HG03135 (cell line): Measurements from ENCODE around the gene TGFBR1.

Experiments used
- ATAC-seq: cut with Tn5 transposase; IDR thresholded peaks from one replicate; pipeline ENCODE4 v1.9.1; 2021; ENCODE audit warnings: mild to moderate bottlenecking, moderate library complexity; ENCODE audit not compliant: unreplicated experiment

The TGFBR1 gene

GRCh38 chr9:99166149-99166548, 61.2 kb downstream of the TGFBR1 start:
- no peak for ATAC-seq

- no peak for ATAC-seq
These were observed 62.2 kb downstream of the TGFBR1 start for GRCh38 chr9:99167119-99167518.

GRCh38 chr9:99167694-99168093, 62.8 kb downstream of the TGFBR1 start:
- no peak for ATAC-seq

GRCh38 chr9:99169086-99169485, 64.2 kb downstream of the TGFBR1 start:
- ATAC-seq: no peak

GRCh38 chr9:99169982-99170761, 65.3 kb downstream of the TGFBR1 start:
- ATAC-seq: no peak

- no peak for ATAC-seq
These were observed 66.6 kb downstream of the TGFBR1 start for GRCh38 chr9:99171225-99172123.

- no peak for ATAC-seq
These were observed 67.5 kb downstream of the TGFBR1 start for GRCh38 chr9:99172124-99173091.

- no peak for ATAC-seq
These were observed 68.9 kb downstream of the TGFBR1 start for GRCh38 chr9:99173570-99174504.

GRCh38 chr9:99176527-99177013, 71.7 kb downstream of the TGFBR1 start:
- no peak for ATAC-seq

- ATAC-seq: no peak
These were observed 72.9 kb downstream of the TGFBR1 start for GRCh38 chr9:99177576-99178366.

- no peak for ATAC-seq
These were observed 74.3 kb downstream of the TGFBR1 start for GRCh38 chr9:99178912-99179872.

- ATAC-seq: no peak
These were observed 75.3 kb downstream of the TGFBR1 start for GRCh38 chr9:99180199-99180598.

- ATAC-seq: no peak
These were observed 75.7 kb downstream of the TGFBR1 start for GRCh38 chr9:99180662-99181061.

- ATAC-seq: no peak
These were observed 76.3 kb downstream of the TGFBR1 start for GRCh38 chr9:99181206-99181605.

GRCh38 chr9:99181621-99182020, 76.7 kb downstream of the TGFBR1 start:
- ATAC-seq: no peak

GRCh38 chr9:99182356-99182755, 77.4 kb downstream of the TGFBR1 start:
- ATAC-seq: no peak

- no peak for ATAC-seq
These were observed 78.7 kb downstream of the TGFBR1 start for GRCh38 chr9:99183616-99184015.

GRCh38 chr9:99184110-99184474, 79.2 kb downstream of the TGFBR1 start:
- ATAC-seq: no peak
